Testis (tissue), 2 donors: ENCODE data around the gene HSD17B4.

Source experiments
- CTCF ChIP-seq, 3 experiments: fragments of 450-650 bp in 2 of 3; fragments of 200-600 bp in 1 of 3; sonication (generic) in 1 of 3; IDR thresholded peaks; one replicate each; pipeline ENCODE4 v1.5.1; 2016 to 2019; ENCODE audit warnings: antibody characterized with exemption in 3 of 3, mild to moderate bottlenecking in 2 of 3, moderate library complexity in 1 of 3
- POLR2A ChIP-seq: fragments of 450-650 bp; IDR thresholded peaks from one replicate; pipeline ENCODE4 v1.6.1; 2017; ENCODE audit warnings: antibody characterized with exemption, mild to moderate bottlenecking, moderate library complexity

GRCh38 chr5:119478781-119479180 lies 26.5 kb downstream of the HSD17B4 start:
- TF ChIP-seq CTCF (IDR thresholded peaks at IDR 0.05) (no peak), POLR2A (no peak)
